DOHH2 (cell line): ENCODE results near the gene ARHGAP29.

ENCODE experiments used
- H3F3A ChIP-seq: fragments of 200-600 bp; sonication (generic), shearing (Covaris generic); 2 replicates; pipeline ENCODE4 v1.6.0; 2016; ENCODE audit warnings: antibody characterized with exemption, mild to moderate bottlenecking; ENCODE audit not compliant: control insufficient read depth, insufficient read depth
- H3K27ac ChIP-seq: fragments of 200-600 bp; sonication (generic); 2 replicates; pipeline ENCODE4 v1.5.1; 2014; ENCODE audit warnings: low read depth, mild to moderate bottlenecking, low read length, moderate library complexity
- H3K27me3 ChIP-seq: fragments of 200-600 bp; sonication (generic); 2 replicates; pipeline ENCODE4 v1.6.1; 2014; ENCODE audit warnings: mild to moderate bottlenecking, low read length, mixed read lengths; ENCODE audit not compliant: control insufficient read depth
- H3K36me3 ChIP-seq: fragments of 200-600 bp; sonication (generic); 2 replicates; pipeline ENCODE4 v1.6.1; 2014; ENCODE audit warnings: mild to moderate bottlenecking, low read length, moderate library complexity, mixed read lengths; ENCODE audit not compliant: control insufficient read depth
- H3K4me1 ChIP-seq: fragments of 200-600 bp; sonication (generic); 2 replicates; pipeline ENCODE4 v1.6.1; 2014; ENCODE audit warnings: mild to moderate bottlenecking, low read length, mixed read lengths; ENCODE audit not compliant: control insufficient read depth
- H3K4me2 ChIP-seq: fragments of 200-600 bp; sonication (generic); 2 replicates; pipeline ENCODE4 v1.6.0; 2014; ENCODE audit warnings: mild to moderate bottlenecking, low read length, moderate library complexity
- H3K4me3 ChIP-seq: fragments of 200-600 bp; sonication (generic); 2 replicates; pipeline ENCODE4 v1.5.1; 2014; ENCODE audit warnings: mild to moderate bottlenecking, low read length, mixed read lengths
- H3K79me2 ChIP-seq: fragments of 200-600 bp; sonication (generic); 2 replicates; pipeline ENCODE4 v1.6.1; 2014; ENCODE audit warnings: mild to moderate bottlenecking, low read length, mixed read lengths; ENCODE audit not compliant: control insufficient read depth
- H3K9me2 ChIP-seq: fragments of 200-600 bp; sonication (generic); replicated peaks from 2 replicates; pipeline ENCODE4 v1.6.1; 2014; ENCODE audit warnings: mild to moderate bottlenecking, low read length, mixed read lengths; ENCODE audit not compliant: control insufficient read depth
- H3K9me3 ChIP-seq: fragments of 200-600 bp; sonication (generic); 2 replicates; pipeline ENCODE4 v1.6.1; 2014; ENCODE audit warnings: antibody characterized with exemption, low read length, mixed read lengths; ENCODE audit not compliant: control insufficient read depth, insufficient read depth
- H4K20me1 ChIP-seq: fragments of 200-600 bp; sonication (generic); 2 replicates; pipeline ENCODE4 v1.6.0; 2014; ENCODE audit warnings: low read depth, mild to moderate bottlenecking, antibody characterized with exemption, low read length, moderate library complexity; ENCODE audit not compliant: control insufficient read depth, insufficient read depth
- CTCF ChIP-seq: fragments of 200-600 bp; sonication (generic); IDR thresholded peaks from one replicate; pipeline ENCODE4 v1.5.1; 2014; ENCODE audit warnings: antibody characterized with exemption, mild to moderate bottlenecking, low read depth, low read length; ENCODE audit not compliant: poor library complexity, severe bottlenecking
- EZH2phosphoT487 ChIP-seq: fragments of 200-600 bp; sonication (generic); IDR thresholded peaks from 2 replicates; pipeline ENCODE4 v1.6.1; 2017; ENCODE audit warnings: borderline replicate concordance, mild to moderate bottlenecking, antibody characterized with exemption, low read length, moderate library complexity, mixed read lengths

Gene ARHGAP29

GRCh38 chr1:94234615-94235014 lies 2.8 kb downstream of the ARHGAP29 start:
- no peaks in the 10 kb centered on the region for H3F3A ChIP-seq
- H3K9me2 ChIP-seq: no peaks in the 10 kb centered on the region
- H3K36me3 ChIP-seq: no peaks in the 10 kb centered on the region
- no peaks in the 10 kb centered on the region for H3K9me3 ChIP-seq
- no peak overlapping the region for H3K4me3 ChIP-seq
- no peak overlapping the region for H3K27ac ChIP-seq
- no peaks in the 10 kb centered on the region for H3K4me1 ChIP-seq
- peaks cover 46% of the 10 kb centered on the region for H3K27me3 ChIP-seq
- no peaks in the 10 kb centered on the region for H3K79me2 ChIP-seq
- H4K20me1 ChIP-seq: no peaks in the 10 kb centered on the region
- no peak overlapping the region for H3K4me2 ChIP-seq
- TF ChIP-seq EZH2phosphoT487 (no peak), CTCF (no peak)

GRCh38 chr1:94231746-94232145 lies 5.6 kb downstream of the ARHGAP29 start:
- Histone ChIP-seq H3K27ac (no peak overlapping the region), H3K4me3 (no peak overlapping the region), H3K27me3 (peaks cover 36% of the 10 kb centered on the region), H3K79me2 (no peaks in the 10 kb centered on the region), H3K4me1 (no peaks in the 10 kb centered on the region), H4K20me1 (no peaks in the 10 kb centered on the region), H3K9me2 (no peaks in the 10 kb centered on the region), H3K36me3 (no peaks in the 10 kb centered on the region), H3K9me3 (no peaks in the 10 kb centered on the region), H3K4me2 (no peak overlapping the region), H3F3A (no peaks in the 10 kb centered on the region)
- TF ChIP-seq CTCF: no peak
- no peak for TF ChIP-seq EZH2phosphoT487

DNA sequence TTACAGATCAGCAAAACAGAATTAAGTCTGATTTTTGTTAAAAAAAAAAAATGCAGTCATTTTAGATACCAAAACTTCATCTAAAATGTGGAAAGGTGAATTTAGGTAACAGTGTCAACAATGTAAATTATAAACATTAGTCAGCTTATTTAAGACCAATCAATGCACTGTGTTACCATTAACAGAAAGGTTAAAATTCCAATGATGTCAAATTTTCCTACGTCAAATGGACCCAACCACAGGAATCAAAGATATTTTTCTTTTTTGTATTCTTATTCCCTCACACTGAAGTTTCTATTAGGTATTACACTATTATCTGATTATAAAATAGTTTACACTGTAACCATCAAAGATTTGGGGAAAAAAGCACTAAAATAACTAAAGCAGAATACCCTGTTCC lies 6.5 kb downstream of the ARHGAP29 start:
- no peaks in the 10 kb centered on the region for H3K9me3 ChIP-seq
- no peak overlapping the region for H3K27ac ChIP-seq
- no peaks in the 10 kb centered on the region for H3F3A ChIP-seq
- H3K4me2 ChIP-seq: no peak overlapping the region
- H3K79me2 ChIP-seq: no peaks in the 10 kb centered on the region
- no peak for TF ChIP-seq CTCF
- TF ChIP-seq EZH2phosphoT487: no peak
- H3K9me2 ChIP-seq: no peaks in the 10 kb centered on the region
- H3K4me3 ChIP-seq: no peak overlapping the region
- H4K20me1 ChIP-seq: no peaks in the 10 kb centered on the region
- H3K4me1 ChIP-seq: no peaks in the 10 kb centered on the region
- no peaks in the 10 kb centered on the region for H3K36me3 ChIP-seq
- H3K27me3 ChIP-seq: peaks cover 30% of the 10 kb centered on the region

GRCh38 chr1:94228640-94229375 lies 8.6 kb downstream of the ARHGAP29 start:
- Histone ChIP-seq H3K9me3 (no peaks in the 10 kb centered on the region), H3K36me3 (no peaks in the 10 kb centered on the region), H3K4me1 (no peaks in the 10 kb centered on the region), H3K4me3 (no peak overlapping the region), H3K79me2 (no peaks in the 10 kb centered on the region), H3K27me3 (peaks cover 13% of the 10 kb centered on the region; the same call in 1 of the 2 replicates), H4K20me1 (no peaks in the 10 kb centered on the region), H3K9me2 (no peaks in the 10 kb centered on the region), H3K4me2 (no peak overlapping the region), H3K27ac (no peak overlapping the region), H3F3A (no peaks in the 10 kb centered on the region)
- TF ChIP-seq EZH2phosphoT487 (no peak), CTCF (no peak)
